ENCODE measurements around the gene CUX1.

Gene CUX1

DNA sequence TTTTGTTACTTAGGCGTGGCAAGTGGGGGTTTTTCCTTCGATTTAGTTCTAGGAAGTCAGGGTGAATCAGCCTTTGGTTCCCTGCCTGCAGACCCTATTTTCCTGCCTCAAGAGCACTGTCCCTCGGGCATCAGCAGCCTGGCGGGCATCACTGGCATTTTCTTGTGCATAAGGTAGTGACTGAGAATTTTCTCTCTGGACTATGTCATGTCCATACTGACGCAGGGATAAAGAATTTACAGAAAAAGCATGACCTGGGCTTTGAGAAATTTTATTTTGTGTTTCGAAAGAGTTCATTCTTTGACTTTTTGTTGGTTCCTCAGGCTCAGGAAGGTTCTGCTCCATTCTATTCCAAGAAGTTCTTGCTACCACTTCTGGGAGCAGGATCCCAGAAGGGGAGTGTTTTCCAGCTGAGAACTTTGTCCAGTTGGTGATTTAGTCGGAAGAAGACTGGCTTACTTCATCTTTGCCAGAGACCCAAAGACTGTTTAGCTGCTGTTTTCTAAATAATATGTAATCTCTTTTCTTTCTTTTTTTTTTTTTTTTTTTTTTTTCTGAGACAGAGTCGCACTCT lies 255.3 kb downstream of the CUX1 start:
- ATAC-seq (ENCODE audit: insufficient read depth, low read depth) (no peak), DNase-seq (no peak)
- 0 out of 2 replicates have a peak, but pooled peaks cover 2% of the 10 kb centered on the region for H3K4me1 ChIP-seq (ENCODE audit: insufficient read depth, low read length)
- H3K36me3 ChIP-seq (ENCODE audit: insufficient read depth, low read length) = peaks cover 66% of the 10 kb centered on the region
- no peak overlapping the region for H3K4me3 ChIP-seq (ENCODE audit: low read depth in 1 of 2, low read length in 2 of 2)
- no peak overlapping the region for H3K27ac ChIP-seq (ENCODE audit: low read length)
- H4K20me1 ChIP-seq (ENCODE audit: insufficient read depth, low read length) = no peaks in the 10 kb centered on the region
- H2AFZ ChIP-seq (ENCODE audit: low read depth, low read length) = no peak overlapping the region
- TF ChIP-seq EZH2 (IDR thresholded peaks at IDR 0.05; ENCODE audit: borderline replicate concordance, low read depth, low read length, severe bottlenecking) = no peak
- no peak for TF ChIP-seq CTCF (IDR thresholded peaks at IDR 0.05; ENCODE audit: borderline replicate concordance, extremely low read depth, low read length, poor library complexity, severe bottlenecking)
- H3K9me3 ChIP-seq (ENCODE audit: insufficient read depth, low read length, severe bottlenecking) = peaks cover 6% of the 10 kb centered on the region
- no peak overlapping the region for H3K4me2 ChIP-seq (ENCODE audit: insufficient read depth, low read length)
- H3K9ac ChIP-seq (ENCODE audit: low read depth, low read length) = no peak overlapping the region
- no peaks in the 10 kb centered on the region for H3K27me3 ChIP-seq (ENCODE audit: insufficient read depth, low read length, poor library complexity)
- peaks cover 16% of the 10 kb centered on the region for H3K79me2 ChIP-seq (ENCODE audit: insufficient read depth, low read length)

- DNase-seq = no peak
- Histone ChIP-seq H3K79me2 (ENCODE audit: insufficient read depth, low read length) (peaks cover 8% of the 10 kb centered on the region), H4K20me1 (ENCODE audit: insufficient read depth, low read length) (no peaks in the 10 kb centered on the region), H3K9ac (ENCODE audit: low read depth, low read length) (no peak overlapping the region), H3K9me3 (ENCODE audit: insufficient read depth, low read length, severe bottlenecking) (peaks cover 6% of the 10 kb centered on the region), H3K27ac (ENCODE audit: low read length) (0 out of 2 replicates have a peak overlapping the region, but pooled peaks have one; percentile 3), H3K4me2 (ENCODE audit: insufficient read depth, low read length) (no peak overlapping the region), H3K36me3 (ENCODE audit: insufficient read depth, low read length) (peaks cover 63% of the 10 kb centered on the region), H2AFZ (ENCODE audit: low read depth, low read length) (no peak overlapping the region), H3K4me3 (ENCODE audit: low read depth in 1 of 2, low read length in 2 of 2) (no peak overlapping the region), H3K27me3 (ENCODE audit: insufficient read depth, low read length, poor library complexity) (no peaks in the 10 kb centered on the region), H3K4me1 (ENCODE audit: insufficient read depth, low read length) (0 out of 2 replicates have a peak, but pooled peaks cover 2% of the 10 kb centered on the region)
- TF ChIP-seq CTCF (IDR thresholded peaks at IDR 0.05; ENCODE audit: borderline replicate concordance, extremely low read depth, low read length, poor library complexity, severe bottlenecking) (no peak), EZH2 (IDR thresholded peaks at IDR 0.05; ENCODE audit: borderline replicate concordance, low read depth, low read length, severe bottlenecking) (no peak)
- ATAC-seq (ENCODE audit: insufficient read depth, low read depth) = no peak
Measured at GRCh38 chr7:102073931-102074880, 256.8 kb downstream of the CUX1 start.

GRCh38 chr7:102075126-102075525 lies 257.7 kb downstream of the CUX1 start:
- peaks cover 6% of the 10 kb centered on the region for H3K9me3 ChIP-seq (ENCODE audit: insufficient read depth, low read length, severe bottlenecking)
- no peak overlapping the region for H3K4me2 ChIP-seq (ENCODE audit: insufficient read depth, low read length)
- peaks cover 8% of the 10 kb centered on the region for H3K79me2 ChIP-seq (ENCODE audit: insufficient read depth, low read length)
- H3K36me3 ChIP-seq (ENCODE audit: insufficient read depth, low read length) = peaks cover 61% of the 10 kb centered on the region
- no peaks in the 10 kb centered on the region for H3K27me3 ChIP-seq (ENCODE audit: insufficient read depth, low read length, poor library complexity)
- no peaks in the 10 kb centered on the region for H4K20me1 ChIP-seq (ENCODE audit: insufficient read depth, low read length)
- TF ChIP-seq EZH2 (IDR thresholded peaks at IDR 0.05; ENCODE audit: borderline replicate concordance, low read depth, low read length, severe bottlenecking) = no peak
- no peak for DNase-seq
- H3K4me1 ChIP-seq (ENCODE audit: insufficient read depth, low read length) = 0 out of 2 replicates have a peak, but pooled peaks cover 2% of the 10 kb centered on the region
- ATAC-seq (ENCODE audit: insufficient read depth, low read depth) = no peak
- no peak overlapping the region for H3K27ac ChIP-seq (ENCODE audit: low read length)
- H3K9ac ChIP-seq (ENCODE audit: low read depth, low read length) = no peak overlapping the region
- no peak overlapping the region for H2AFZ ChIP-seq (ENCODE audit: low read depth, low read length)
- H3K4me3 ChIP-seq (ENCODE audit: low read depth in 1 of 2, low read length in 2 of 2) = no peak overlapping the region
